ENCODE data around the gene NPIPB6. TPM values are rescaled to one million over a fixed set of nuclear protein-coding genes. Genes with fewer than 3 reads are reported as not detected.
A peak's percentile ranks its signal among the peaks of the same experiment; 100 is the strongest.
"Not testable (repeated sequence)": the region's sequence is repeated elsewhere in the genome, so short reads cannot be mapped to it uniquely, and the experiment has no call there.

The NPIPB6 gene
- total RNA-seq: 10 to 100 TPM in 3 of 4 donors, not detected in 1; 11.4 to 20.6 (median 16.8) TPM

DNA sequence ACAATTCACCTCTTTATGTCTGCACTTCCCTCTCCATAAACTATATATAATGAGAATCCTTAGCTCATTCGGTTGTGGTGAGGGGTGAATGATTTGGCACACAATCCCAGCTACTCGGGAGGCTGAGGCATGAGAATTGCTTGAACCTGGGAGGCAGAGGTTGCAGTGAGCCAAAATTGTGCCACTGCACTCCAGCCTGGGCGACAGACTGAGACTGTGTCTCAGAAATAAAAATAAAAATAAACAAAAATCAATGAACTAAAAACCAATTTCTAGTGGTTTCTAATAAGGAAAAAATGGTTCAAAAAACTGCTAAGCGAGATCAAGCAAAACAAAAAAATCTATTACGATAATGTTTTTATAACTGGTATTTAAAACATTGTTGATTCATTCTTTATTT lies at the start of gene NPIPB6:
Gene NPIPB6, minus strand, starts transcription at position 101 of the 400 bp plus-strand sequence. CDS start 686 bp downstream, outside the sequence.
- H3K27me3 ChIP-seq, H3K36me3 ChIP-seq, H3K4me3 ChIP-seq, H3K9me3 ChIP-seq, H3K4me1 ChIP-seq, DNase-seq: not testable (repeated sequence)
- H3K27ac ChIP-seq: peak within 1 kb of the TSS in 1 of 4 donors; percentile 52

DNA sequence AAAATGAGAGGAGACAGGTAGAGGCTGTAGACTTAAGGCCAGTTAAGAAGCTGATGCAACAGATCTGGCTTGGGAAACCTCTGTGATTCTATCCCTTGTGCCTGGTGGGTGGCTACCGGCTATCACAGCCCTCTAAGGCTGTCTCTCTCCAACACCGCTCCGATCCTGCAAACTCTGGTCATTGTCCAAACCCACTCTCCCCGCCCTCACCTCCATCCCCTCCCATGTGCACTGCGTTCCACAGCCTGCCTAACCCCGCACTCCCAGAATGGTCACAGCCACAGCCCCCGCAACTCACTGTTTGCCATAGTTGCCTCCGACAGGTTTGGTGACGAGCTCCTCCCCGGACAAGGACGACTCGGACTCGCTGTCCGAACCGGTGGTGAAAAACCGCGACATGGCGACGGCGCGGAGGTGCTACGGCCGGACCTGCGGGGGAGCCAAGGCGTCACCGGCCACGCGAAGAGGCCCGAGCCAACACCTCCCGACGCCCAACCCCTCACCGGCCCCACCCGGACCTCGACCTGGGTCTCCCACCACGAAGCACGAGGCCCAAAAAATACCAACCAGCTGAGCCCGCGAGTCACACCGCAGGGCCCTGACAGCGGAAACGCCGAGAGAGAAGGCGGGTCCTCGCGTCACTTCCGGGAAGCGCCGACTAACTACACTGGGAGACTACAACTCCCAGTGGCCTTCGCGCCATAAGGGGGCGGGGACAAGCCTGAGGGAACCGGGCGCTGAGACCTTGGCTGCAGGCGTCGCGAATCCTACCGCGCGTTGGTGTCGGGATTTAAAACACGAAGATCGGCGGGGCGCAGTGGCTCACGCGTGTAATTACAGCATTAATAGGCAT lies 40.1 kb upstream of the NPIPB6 start, which contains the start of gene EIF3CL:
Gene EIF3CL, minus strand, starts transcription at position 622 of the 853 bp plus-strand sequence. Its CDS starts 223 bp downstream, at position 399.
- not testable (repeated sequence) for H3K27me3 ChIP-seq, H3K4me1 ChIP-seq, H3K36me3 ChIP-seq, DNase-seq, H3K9me3 ChIP-seq, H3K27ac ChIP-seq
- H3K4me3 ChIP-seq: peak within 1 kb of the TSS in 2 of 4 donors; percentile 22 to 29

DNA sequence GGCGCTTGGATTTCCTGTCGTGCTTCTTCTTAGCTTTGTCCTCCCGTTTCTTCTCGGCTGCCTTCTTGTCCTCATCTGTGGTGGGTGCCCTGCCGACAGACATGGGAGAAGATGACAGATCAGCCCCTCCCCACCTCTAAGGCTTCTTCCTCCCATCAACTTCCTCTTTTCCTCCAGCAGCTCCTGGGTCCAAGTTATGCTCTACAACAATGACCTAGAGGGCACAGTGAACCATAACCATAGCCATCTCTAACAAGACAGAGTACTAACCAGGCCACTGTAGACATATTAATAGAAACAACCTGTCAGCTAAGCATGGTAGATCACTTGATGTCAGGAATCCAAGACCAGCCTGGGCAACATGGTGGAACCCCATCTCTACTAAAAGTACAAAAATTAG lies 28.7 kb upstream of the NPIPB6 start:
- H3K4me3 ChIP-seq, DNase-seq, H3K27ac ChIP-seq, H3K27me3 ChIP-seq, H3K4me1 ChIP-seq, H3K9me3 ChIP-seq, H3K36me3 ChIP-seq: not testable (repeated sequence)

DNA sequence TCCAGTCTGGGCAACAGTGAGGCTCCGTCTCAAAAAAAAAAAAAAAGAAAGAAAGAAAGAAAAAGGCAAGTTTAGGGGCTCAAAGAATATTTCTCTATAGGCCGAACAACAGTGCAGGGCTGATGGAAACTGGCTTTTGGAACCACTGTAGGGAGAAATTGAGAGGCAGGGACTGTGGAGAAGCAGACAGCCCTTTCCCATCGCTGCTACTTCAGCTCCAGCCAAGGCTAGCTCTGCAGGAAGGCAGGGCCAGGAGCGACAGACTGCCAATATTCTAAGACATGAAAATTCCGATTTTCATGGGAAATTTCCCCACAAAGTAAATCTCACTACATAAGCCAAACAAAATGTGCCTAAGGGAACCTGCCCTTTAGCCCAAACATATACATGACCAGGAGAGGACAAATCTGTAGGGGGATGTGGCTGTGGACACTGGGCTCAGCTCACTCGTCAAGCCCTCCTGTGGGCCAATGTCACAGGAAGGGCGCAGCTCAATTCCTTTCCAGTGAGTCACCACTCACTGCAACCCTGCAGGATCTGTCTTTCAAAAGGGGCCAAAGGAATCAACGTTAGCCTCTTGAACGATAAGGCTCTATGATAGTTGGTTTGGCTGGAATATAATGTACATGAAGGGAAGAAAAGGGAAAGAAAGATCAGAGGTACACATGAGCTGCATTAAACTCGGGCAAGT lies 19.0 kb upstream of the NPIPB6 start:
- H3K9me3 ChIP-seq, H3K36me3 ChIP-seq, H3K27ac ChIP-seq, DNase-seq, H3K27me3 ChIP-seq, H3K4me3 ChIP-seq, H3K4me1 ChIP-seq: not testable (repeated sequence)

DNA sequence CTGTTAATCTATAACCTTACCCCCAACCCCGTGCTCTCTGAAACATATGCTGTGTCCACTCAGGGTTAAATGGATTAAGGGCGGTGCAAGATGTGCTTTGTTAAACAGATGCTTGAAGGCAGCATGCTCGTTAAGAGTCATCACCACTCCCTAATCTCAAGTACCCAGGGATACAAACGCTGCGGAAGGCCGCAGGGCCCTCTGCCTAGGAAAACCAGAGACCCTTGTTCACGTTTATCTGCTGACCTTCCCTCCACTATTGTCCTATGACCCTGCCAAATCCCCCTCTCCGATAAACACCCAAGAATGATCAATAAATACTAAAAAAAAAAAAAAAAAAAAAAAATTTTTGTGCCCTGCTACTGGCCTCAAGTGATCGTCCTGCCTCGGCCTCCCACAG lies 14.5 kb upstream of the NPIPB6 start:
- H3K27me3 ChIP-seq, H3K4me3 ChIP-seq, H3K36me3 ChIP-seq, H3K9me3 ChIP-seq, H3K27ac ChIP-seq, H3K4me1 ChIP-seq, DNase-seq: not testable (repeated sequence)

DNA sequence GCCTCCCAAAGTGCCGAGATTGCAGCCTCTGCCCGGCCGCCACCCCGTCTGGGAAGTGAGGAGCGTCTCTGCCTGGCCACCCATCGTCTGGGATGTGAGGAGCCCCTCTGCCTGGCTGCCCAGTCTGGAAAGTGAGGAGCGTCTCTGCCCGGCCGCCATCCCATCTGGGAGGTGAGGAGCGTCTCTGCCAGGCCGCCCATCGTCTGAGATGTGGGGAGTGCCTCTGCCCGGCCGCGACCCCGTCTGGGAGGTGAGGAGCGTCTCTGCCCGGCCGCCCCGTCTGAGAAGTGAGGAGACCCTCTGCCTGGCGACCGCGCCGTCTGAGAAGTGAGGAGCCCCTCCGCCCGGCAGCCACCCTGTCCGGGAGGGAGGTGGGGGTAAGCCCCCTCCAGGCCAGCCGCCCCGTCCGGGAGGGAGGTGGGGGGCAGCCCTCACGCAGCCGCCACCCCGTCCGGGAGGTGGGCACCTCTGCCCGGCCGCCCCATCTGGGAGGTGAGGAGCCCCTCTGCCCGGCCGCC lies 13.9 kb upstream of the NPIPB6 start:
- not testable (repeated sequence) for H3K4me1 ChIP-seq, H3K9me3 ChIP-seq, H3K27ac ChIP-seq, H3K4me3 ChIP-seq, H3K36me3 ChIP-seq, H3K27me3 ChIP-seq, DNase-seq

DNA sequence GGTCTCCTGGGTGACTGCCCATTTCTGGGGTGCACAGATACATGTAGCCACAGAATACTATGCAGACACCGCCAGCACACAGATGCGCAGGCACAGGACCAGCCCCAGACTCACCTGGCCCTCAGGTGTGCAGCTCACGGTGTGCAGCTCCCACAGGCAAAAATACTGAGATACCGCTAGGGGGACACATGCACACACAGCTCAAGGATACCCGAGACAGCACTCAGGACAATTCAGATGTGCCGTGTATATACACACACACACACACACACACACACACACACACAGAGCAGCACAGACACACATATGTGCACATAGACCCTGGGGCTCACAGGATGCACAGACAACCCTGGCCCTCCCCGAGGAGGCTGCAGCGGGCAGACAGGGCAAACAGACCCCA lies 11.8 kb upstream of the NPIPB6 start:
- not testable (repeated sequence) for H3K27ac ChIP-seq, H3K9me3 ChIP-seq, DNase-seq, H3K27me3 ChIP-seq, H3K36me3 ChIP-seq, H3K4me1 ChIP-seq, H3K4me3 ChIP-seq

DNA sequence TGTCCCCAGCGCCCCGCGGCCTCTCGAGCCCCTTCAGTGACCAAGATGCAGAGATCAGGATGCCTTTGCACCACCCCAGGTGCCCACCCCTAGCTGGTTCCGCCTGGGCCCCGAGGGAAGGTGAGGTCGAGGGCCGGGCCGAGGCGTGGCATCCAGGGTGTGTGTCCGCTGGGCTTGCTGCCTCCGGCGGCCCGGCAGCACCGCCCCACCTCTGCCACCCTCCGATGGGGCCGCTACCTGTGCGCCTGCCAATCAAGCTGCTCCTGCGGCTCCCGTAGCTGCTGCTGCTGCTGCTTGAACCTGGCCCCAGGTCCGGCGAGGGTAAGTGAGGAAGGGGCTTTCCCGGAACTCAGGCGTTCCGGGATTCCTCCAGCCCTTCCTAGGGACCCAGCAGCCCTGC lies 11.0 kb upstream of the NPIPB6 start:
- H3K9me3 ChIP-seq, H3K4me1 ChIP-seq, H3K36me3 ChIP-seq, DNase-seq, H3K27me3 ChIP-seq, H3K27ac ChIP-seq, H3K4me3 ChIP-seq: not testable (repeated sequence)

DNA sequence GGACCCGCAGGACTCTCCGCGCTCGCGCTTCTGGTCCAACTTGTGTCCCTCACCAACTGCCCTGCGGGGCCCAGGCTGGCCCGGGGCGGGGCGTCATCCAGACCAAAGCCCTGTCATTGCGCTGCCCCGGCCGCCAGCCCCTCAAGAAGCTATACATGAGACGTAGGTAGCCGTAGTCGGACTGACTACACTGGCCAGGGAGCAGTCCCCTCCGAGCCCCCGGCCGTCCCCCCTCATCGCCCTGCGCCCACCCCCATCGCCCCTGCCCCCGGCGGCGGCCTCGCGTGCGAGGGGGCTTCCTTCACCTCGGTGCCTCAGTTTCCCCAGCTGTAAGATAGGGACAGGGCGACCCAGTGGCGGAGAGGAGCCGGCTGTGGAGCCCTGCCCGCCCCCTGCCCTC lies 4.6 kb upstream of the NPIPB6 start:
- DNase-seq: peak in 2 of 3 donors; percentile 9 to 43
- H3K4me1 ChIP-seq, H3K27me3 ChIP-seq, H3K4me3 ChIP-seq, H3K36me3 ChIP-seq, H3K9me3 ChIP-seq, H3K27ac ChIP-seq: not testable (repeated sequence)

DNA sequence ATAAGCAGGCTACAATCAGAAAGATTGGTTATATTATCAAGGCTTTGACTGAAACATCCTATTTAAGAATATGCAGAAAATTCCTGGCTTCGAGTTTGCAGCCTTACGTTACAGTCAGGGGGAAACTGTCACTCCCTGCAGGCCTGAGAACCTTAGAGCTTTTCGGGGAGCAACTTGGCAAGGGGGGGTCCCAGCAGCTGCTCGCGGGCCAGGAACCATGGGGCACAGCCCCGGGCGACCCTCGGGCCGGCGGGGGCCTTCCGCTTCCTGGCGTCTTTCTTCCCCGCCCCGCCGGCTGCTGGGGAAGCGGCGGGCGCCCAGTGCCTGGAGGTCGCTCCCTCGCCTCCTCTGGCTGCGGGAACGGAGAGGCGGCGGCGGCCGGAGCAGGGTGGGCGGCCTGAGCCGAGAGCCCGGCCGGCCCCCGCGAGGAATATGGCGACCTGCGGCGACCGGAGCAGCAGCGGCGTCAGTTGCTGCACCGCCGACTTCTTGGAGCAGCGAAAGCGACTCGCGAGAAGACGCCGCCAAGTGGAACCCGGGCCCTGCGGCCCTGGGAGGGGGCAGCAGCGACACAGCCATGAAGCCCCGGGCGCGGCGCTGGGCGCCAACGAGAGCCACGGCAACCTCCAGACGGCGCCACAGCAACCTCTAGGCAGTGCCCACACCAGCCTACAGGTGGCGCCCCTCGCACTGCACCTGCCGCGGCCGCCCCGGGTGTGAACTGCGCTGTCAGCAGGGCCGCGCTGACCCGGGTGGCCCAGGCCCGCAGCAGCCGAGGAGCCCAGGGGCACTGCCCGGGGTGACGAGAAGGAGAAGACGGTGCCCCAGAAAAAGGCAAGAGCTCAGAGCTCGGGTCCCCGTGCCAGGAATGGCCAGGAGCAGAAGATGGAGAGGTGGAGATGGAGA lies 1.2 kb upstream of the NPIPB6 start:
- not testable (repeated sequence) for DNase-seq, H3K27me3 ChIP-seq, H3K36me3 ChIP-seq, H3K9me3 ChIP-seq, H3K27ac ChIP-seq, H3K4me3 ChIP-seq, H3K4me1 ChIP-seq

DNA sequence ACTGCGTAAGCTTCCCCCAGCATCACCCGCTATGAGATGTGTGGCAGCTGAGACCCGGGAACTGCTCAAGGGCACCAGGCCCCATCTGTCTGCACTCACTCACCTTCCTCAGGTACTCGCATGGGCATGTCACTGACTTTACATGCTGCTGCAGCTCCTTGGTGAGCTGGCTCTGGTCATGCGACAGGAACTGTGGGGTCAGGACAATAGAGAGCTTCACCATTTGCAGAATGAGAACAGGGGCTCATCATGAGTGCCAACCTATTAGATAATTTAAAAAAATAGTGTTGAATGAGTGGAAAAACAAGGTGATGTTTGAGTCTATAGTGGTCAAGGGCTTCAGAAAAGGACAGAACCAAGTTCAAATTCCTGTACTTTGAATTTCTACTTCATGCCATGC lies 708 bp downstream of the NPIPB6 start:
- H3K4me1 ChIP-seq, H3K4me3 ChIP-seq, H3K36me3 ChIP-seq, H3K9me3 ChIP-seq, H3K27me3 ChIP-seq: not testable (repeated sequence)
- H3K27ac ChIP-seq: peak overlapping the region in 1 of 4 donors; percentile 52
- peak in 1 of 3 donors; percentile 17 for DNase-seq

DNA sequence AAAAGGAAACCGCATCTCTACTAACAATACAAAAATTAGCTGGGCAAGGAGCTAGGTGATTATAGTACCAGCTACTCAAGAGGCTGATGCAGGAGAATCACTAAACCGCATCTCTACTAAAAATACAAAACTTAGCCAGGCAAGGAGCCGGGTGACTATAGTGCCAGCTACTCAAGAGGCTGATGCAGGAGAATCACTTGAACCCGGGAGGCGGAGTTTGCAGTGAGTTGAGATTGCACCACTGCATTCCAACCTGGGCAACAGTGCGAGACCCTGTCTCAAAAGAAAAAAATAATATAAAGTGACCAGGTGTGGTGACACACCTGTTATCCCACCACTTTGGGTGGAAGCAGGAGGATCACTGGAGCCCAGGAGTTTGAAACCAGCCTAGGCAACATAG lies 25.1 kb downstream of the NPIPB6 start:
- H3K36me3 ChIP-seq, H3K4me3 ChIP-seq, H3K27me3 ChIP-seq, H3K9me3 ChIP-seq, H3K4me1 ChIP-seq, H3K27ac ChIP-seq: not testable (repeated sequence)
- DNase-seq: peak in 1 of 3 donors; percentile 25

DNA sequence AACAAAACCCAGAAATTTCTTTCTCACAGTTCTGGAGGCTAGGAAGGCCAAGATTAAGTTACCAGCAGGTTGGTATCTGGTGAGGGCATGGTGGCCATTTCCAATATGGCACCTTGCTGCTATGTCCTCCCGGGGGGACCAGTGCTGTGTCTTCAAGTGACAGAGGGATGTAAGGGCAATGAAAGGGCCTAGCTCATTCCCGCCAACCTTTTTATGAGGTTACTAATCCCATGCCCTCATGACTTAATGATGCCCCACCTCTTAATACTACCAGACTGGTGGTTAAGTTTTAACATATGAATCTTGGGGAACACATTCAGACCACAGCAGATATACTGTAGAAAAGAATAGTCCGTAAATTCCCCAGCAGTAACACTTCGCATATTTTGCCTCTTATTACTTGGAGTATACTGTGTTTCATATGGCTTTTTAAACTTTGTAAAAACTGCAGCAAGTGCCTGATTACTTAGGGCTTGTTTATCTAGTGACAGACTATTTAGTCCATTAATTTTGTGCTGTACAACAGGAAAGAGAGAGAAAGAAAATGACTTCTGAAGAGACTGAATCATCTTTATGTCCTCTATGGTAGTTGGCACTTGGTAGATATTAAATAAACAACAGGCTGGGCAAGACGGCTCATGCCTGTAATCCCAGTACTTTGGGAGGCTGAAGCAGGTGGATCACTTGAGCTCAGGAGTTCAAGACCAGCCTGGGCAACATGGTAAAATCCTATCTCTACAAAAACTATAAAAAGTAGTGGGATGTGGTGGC lies 26.2 kb downstream of the NPIPB6 start:
- not testable (repeated sequence) for H3K9me3 ChIP-seq

DNA sequence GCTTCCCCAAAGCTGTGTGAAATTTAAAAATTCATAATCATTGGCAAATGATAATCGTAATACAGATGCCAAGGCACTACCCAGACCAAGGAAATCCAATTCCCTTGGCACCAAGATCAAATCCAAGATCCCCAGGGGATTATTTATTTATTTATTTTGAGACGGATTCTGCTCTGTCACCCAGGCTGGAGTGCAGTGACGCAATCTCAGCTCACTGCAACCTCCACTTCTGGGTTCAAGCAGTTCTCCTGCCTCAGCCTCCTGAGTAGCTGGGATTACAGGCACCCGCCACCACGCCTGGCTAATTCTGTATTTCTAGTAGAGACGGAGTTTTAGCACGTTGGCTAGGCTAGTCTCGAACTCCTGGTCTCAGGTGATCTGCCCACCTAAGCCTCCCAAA lies 27.6 kb downstream of the NPIPB6 start:
- not testable (repeated sequence) for H3K27me3 ChIP-seq, H3K27ac ChIP-seq, H3K9me3 ChIP-seq, H3K36me3 ChIP-seq, H3K4me1 ChIP-seq, H3K4me3 ChIP-seq, DNase-seq

More for the DNA sequence above, 26.2 kb downstream of the NPIPB6 start:
- not testable (repeated sequence) for H3K4me1 ChIP-seq, H3K36me3 ChIP-seq, DNase-seq, H3K27ac ChIP-seq, H3K27me3 ChIP-seq, H3K4me3 ChIP-seq
